Right lobe of liver (tissue), 4 donors: ENCODE measurements around the gene SERINC5.

Experiments used
- CTCF ChIP-seq, 4 donors: fragments of 200-600 bp in 3 of 4; fragments of 450-650 bp in 1 of 4; IDR thresholded peaks; one replicate each; pipeline versions ENCODE4 v1.5.1 to v1.8.0; 2016 to 2022; ENCODE audit warnings: antibody characterized with exemption in 4 of 4, mild to moderate bottlenecking in 2 of 4
- POLR2A ChIP-seq: fragments of 450-650 bp; IDR thresholded peaks from one replicate; pipeline ENCODE4 v1.6.1; 2017; ENCODE audit warnings: antibody characterized with exemption, mild to moderate bottlenecking
- donor health status: DM: no; HTN: no; CAD: no.
- donor health status: DM: no; HTN: no; CAD: no.
- donor health status: DM: no; HTN: yes; CAD: no.

GRCh38 chr5:80238097-80238496, 17.8 kb downstream of the SERINC5 start:
- TF ChIP-seq CTCF (IDR thresholded peaks at IDR 0.05) (no peak), POLR2A (no peak)
